ENCODE data around the gene RPH3AL.

The RPH3AL gene

GRCh38 chr17:266219-266618, 86.4 kb downstream of the RPH3AL start:
- no peak for DNase-seq

GRCh38 chr17:265718-266117, 86.9 kb downstream of the RPH3AL start:
- peak in 1 of 56 donors; percentile 2 for DNase-seq

GRCh38 chr17:263773-264172, 88.8 kb downstream of the RPH3AL start:
- DNase-seq, result no peak

- no peak for DNase-seq
Observed at GRCh38 chr17:263271-263670, 89.3 kb downstream of the RPH3AL start.

GRCh38 chr17:261635-262034, 91.0 kb downstream of the RPH3AL start:
- DNase-seq, result no peak

GRCh38 chr17:260944-261343, 91.7 kb downstream of the RPH3AL start:
- DNase-seq, result no peak

- DNase-seq, result no peak
Observed at GRCh38 chr17:260031-260791, 92.4 kb downstream of the RPH3AL start.

GRCh38 chr17:259341-259976, 93.1 kb downstream of the RPH3AL start:
- no peak for DNase-seq

- no peak for DNase-seq
Observed at GRCh38 chr17:258906-259305, 93.7 kb downstream of the RPH3AL start.

- DNase-seq, result peak in 16 of 56 donors; percentile 2 to 60 (median 16)
Observed at GRCh38 chr17:258045-258734, 94.4 kb downstream of the RPH3AL start.

GRCh38 chr17:253091-253846, 99.3 kb downstream of the RPH3AL start:
- DNase-seq, result no peak

- no peak for DNase-seq
Observed at GRCh38 chr17:252456-252855, 100.2 kb downstream of the RPH3AL start.

GRCh38 chr17:251531-251930, 101.1 kb downstream of the RPH3AL start:
- DNase-seq, result no peak

GRCh38 chr17:250487-251300, 101.9 kb downstream of the RPH3AL start:
- no peak for DNase-seq

GRCh38 chr17:249236-249993, 103.2 kb downstream of the RPH3AL start:
- DNase-seq, result no peak

- no peak for DNase-seq
Observed at GRCh38 chr17:248337-249235, 104.0 kb downstream of the RPH3AL start.

GRCh38 chr17:247767-248166, 104.8 kb downstream of the RPH3AL start:
- DNase-seq, result no peak

GRCh38 chr17:246851-247421, 105.7 kb downstream of the RPH3AL start:
- no peak for DNase-seq

GRCh38 chr17:246226-246625, 106.4 kb downstream of the RPH3AL start:
- DNase-seq, result no peak
